GM18858 (cell line): Measurements from ENCODE around the gene RHEBL1.
A peak's percentile ranks its signal among the peaks of the same experiment; 100 is the strongest.
"Not testable (repeated sequence)": the region's sequence is repeated elsewhere in the genome, so short reads cannot be mapped to it uniquely, and the experiment has no call there.

Source experiments
- ATAC-seq: cut with Tn5 transposase; IDR thresholded peaks from one replicate; pipeline ENCODE4 v1.9.1; 2021; ENCODE audit not compliant: unreplicated experiment

Gene RHEBL1

GRCh38 chr12:49089821-49090773 is 20.3 kb upstream of the RHEBL1 start:
- ATAC-seq = no peak

GRCh38 chr12:49088932-49089330 is 19.2 kb upstream of the RHEBL1 start:
- ATAC-seq = no peak

DNA sequence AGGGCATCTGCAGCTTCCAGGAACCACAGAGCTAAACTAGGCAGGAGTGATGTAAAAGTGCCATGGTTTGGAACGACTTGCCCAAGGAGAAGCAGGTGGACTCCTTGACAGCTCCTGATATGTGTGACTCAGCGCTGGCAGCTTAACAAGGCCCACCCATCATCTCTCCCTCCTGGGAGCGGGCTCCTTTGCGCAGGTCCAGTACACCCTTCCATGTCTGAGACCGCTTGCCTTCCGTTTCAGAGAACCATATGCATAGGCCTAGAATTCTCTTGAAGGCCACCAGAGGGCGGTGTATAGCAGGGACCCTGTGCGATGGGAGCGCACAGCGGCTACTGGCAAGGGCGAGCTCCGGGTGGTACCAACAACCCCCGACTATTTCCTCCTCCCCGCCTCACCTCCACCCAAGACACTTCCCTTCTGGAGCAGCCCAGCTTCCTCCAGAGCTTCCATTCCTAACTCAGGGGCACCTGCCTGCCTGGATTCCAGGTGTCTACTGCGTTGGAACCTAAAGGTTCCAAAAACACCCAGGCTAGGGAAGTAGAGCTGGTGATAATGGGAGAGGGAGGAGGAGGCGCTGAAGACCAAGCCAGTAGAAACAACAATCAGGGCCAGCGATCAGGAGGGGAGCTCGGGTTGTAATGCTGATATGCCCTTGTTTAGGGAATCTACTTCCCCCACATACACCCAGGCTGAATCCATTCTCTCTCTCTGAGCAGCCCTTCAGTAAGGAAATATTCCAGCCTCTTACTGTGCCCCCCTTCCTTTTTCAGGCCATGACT is 18.6 kb upstream of the RHEBL1 start:
- ATAC-seq = peak; percentile 70

DNA sequence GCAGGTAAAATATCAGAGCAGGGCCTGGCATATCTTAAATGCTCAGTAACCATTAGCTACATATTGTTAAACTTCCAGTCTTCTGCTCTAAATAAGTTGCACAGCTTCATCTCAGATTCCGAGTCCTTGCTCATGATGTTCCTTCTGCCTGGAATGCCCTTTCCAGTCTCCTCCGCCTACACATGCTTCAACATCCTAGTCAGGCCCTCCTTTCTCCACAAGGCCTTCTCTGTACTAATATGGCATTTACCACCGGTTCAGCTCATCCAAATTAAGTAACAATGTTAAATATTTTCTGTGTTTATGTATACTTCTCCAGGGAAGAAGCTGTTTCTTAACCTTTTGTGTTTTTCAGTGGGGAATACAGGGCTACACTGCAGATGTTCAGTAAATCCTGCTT is 16.3 kb upstream of the RHEBL1 start:
- no peak for ATAC-seq

GRCh38 chr12:49084438-49084837 is 14.7 kb upstream of the RHEBL1 start:
- no peak for ATAC-seq

DNA sequence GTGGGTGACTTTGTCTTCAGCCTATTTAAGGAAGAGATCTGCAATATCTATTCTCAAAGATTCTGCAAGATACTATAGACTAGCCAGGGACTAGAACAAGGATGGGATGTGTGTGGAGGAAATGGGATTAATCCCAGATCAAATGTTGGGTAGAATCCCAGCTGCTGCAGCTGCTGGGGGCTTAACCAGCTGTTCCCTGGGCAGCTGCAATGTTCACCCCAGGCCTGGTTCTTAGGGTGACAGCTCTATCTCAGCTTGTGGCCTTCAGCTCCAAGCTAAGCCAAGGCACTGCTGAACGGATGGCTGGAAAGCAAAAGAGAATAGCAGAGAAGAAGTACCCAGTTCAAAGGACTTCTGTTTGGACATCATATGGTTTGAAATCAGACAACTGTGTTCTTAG is 10.0 kb upstream of the RHEBL1 start:
- ATAC-seq = no peak

DNA sequence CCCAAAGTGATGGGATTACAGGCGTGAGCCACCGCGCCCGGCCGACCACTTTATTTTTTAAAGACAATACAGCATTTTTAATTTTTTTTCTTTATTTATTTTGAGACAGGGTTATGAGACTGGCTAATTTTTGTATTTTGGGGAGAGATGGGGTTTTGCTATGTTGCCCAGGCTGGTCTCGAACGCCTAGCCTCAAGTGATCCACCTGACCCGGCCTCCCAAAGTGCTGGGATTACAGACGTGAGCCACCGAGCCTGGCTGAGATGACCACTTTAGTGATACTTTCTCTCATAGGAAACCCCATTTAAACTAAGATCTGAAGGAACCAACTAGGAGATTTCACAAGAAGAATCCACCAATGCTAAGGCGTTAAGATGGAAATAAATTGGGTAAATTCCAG is 1.2 kb upstream of the RHEBL1 start:
- ATAC-seq = no peak

DNA sequence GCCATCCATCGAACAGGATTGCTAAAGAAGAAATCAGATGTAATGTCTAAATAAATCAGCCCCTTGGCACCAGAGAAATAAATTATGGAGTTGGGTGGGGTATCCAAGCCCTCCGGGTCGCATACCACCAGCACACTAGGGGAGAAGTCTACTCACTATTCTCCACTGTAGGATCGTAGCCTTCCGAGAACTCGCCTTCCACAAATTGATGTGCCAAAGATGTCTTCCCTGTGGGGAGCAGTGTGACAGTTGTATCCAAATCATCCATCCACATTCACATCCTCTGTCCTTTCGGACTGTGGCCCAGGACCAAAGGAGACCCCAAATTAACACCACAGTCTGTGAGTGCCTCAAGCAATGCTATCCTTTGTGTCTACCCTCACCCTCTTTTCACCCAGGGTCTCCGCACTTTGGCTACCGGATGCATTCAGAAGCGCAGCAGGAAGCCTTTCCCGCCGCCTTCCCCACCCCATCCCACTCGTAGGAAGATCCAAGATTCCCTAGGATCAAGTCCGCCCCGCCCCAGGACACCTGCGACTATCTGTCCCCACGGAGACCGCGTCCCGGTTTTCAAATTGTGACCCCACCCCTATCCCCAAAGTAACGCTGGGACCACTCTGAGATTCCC is 786 bp downstream of the RHEBL1 start:
- ATAC-seq = no peak

- ATAC-seq = no peak
Measured at GRCh38 chr12:49066120-49066519, 3.7 kb downstream of the RHEBL1 start.

GRCh38 chr12:49064767-49065152 is 5.0 kb downstream of the RHEBL1 start:
- no peak for ATAC-seq

- not testable (repeated sequence) for ATAC-seq
Measured at GRCh38 chr12:49061916-49062315, 7.9 kb downstream of the RHEBL1 start.

GRCh38 chr12:49061157-49061650 is 8.6 kb downstream of the RHEBL1 start:
- no peak for ATAC-seq

DNA sequence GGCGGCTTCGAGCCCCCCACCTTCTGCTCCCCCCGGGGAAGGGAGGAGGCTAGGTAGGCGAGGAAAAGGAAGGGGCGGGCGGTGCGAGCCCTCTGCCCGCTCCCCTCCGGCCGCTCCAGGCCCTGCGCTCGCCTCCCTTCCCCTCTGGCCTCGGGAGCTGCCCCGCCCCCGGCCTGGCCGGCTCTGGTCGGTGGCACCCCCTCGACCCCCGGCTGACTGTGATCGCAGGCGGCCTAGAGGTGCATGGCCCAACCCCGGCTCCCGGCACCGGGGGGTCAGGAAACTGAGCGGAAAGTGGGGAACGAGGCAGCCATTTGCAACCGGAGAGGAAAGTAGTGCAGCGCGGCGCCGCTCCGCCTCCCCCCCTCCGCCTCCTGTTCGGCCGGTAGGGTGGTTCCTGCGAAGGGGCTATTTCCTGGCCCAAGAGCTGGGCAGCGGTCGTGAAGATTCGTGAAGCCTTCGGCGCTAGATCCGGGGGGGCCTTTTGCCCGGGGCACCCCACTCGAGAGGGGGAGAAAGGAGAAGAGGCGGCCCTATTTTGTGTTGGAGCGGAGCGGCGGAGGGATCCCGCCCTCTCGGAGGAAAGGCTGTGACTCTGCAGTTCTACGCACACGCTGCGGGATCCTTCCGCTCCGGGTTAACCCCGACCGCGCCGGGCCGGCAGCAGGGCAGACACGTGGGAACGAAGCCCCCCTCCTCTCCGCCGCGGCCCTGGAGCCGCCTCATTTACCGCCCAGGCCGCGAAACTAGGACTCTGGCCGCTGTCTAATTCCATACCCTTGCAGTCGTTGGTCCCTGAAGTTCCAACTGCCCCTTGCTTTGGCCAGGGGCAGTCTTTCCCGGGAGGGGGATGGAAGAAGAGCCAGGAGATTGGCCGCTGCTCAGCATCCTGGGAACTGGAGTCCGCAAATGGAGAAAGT is 9.3 kb downstream of the RHEBL1 start, which contains the start of gene KMT2D:
Gene KMT2D (minus strand): TSS at position 558 of the 920 bp plus-strand sequence. CDS start 5,470 bp downstream, outside the sequence.
- ATAC-seq = no peak

GRCh38 chr12:49059299-49060171 is 10.2 kb downstream of the RHEBL1 start:
- no peak for ATAC-seq

DNA sequence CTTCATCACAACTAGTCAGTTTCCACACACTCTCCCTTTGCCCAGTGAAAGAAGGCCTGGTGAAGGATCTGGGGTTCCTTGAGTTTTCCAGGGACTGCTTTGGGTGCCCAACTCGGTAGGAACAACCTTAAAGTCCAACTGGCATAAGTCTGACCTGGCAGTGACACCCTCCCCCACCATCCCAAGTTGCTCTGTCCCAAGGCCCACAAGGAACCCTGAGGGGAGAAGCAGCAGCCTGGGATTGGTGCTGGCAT is 10.8 kb downstream of the RHEBL1 start:
- ATAC-seq = no peak

- no peak for ATAC-seq
Measured at GRCh38 chr12:49058366-49059044, 11.3 kb downstream of the RHEBL1 start.

GRCh38 chr12:49057888-49058287 is 11.9 kb downstream of the RHEBL1 start:
- ATAC-seq = no peak

GRCh38 chr12:49055978-49056754 is 13.6 kb downstream of the RHEBL1 start:
- peak; percentile 70 for ATAC-seq
